Ishikawa (cell line): ENCODE results near the gene MAST4.

Experiments used
- CEBPB ChIP-seq: IDR thresholded peaks from 2 replicates; pipeline ENCODE4 v1.6.1; 2012
- EGR1 ChIP-seq: IDR thresholded peaks from 2 replicates; pipeline ENCODE4 v1.6.1; 2012
- EP300 ChIP-seq: IDR thresholded peaks from 2 replicates; pipeline ENCODE4 v1.6.1; 2012; ENCODE audit warnings: borderline replicate concordance
- FOXM1 ChIP-seq: IDR thresholded peaks from 2 replicates; pipeline ENCODE4 v1.6.1; 2012; ENCODE audit warnings: low read depth, borderline replicate concordance
- NFIC ChIP-seq: IDR thresholded peaks from 2 replicates; pipeline ENCODE4 v1.6.1; 2012
- RAD21 ChIP-seq: IDR thresholded peaks from 2 replicates; pipeline ENCODE4 v1.6.1; 2012; ENCODE audit warnings: low read depth
- TAF1 ChIP-seq: IDR thresholded peaks from 2 replicates; pipeline ENCODE4 v1.6.1; 2012; ENCODE audit warnings: low read depth, mild to moderate bottlenecking
- TCF12 ChIP-seq: IDR thresholded peaks from 2 replicates; pipeline ENCODE4 v1.6.1; 2012; ENCODE audit warnings: low read depth
- TEAD4 ChIP-seq: IDR thresholded peaks from 2 replicates; pipeline ENCODE4 v1.6.1; 2012
- YY1 ChIP-seq: IDR thresholded peaks from 2 replicates; pipeline ENCODE4 v1.6.1; 2012; ENCODE audit warnings: low read depth
- ZBTB7A ChIP-seq: IDR thresholded peaks from 2 replicates; pipeline ENCODE4 v1.6.1; 2012; ENCODE audit warnings: low read depth
- TF ChIP-seq, protein P1 (sequence below): IDR thresholded peaks from 2 replicates; pipeline ENCODE4 v1.6.1; 2012
- TF ChIP-seq, protein P2 (sequence below): IDR thresholded peaks from 2 replicates; pipeline ENCODE4 v1.6.1; 2012; ENCODE audit warnings: low read depth, mild to moderate bottlenecking
- TF ChIP-seq, protein P3 (sequence below): IDR thresholded peaks from 2 replicates; pipeline ENCODE4 v1.6.1; 2012

MAST4 gene

DNA sequence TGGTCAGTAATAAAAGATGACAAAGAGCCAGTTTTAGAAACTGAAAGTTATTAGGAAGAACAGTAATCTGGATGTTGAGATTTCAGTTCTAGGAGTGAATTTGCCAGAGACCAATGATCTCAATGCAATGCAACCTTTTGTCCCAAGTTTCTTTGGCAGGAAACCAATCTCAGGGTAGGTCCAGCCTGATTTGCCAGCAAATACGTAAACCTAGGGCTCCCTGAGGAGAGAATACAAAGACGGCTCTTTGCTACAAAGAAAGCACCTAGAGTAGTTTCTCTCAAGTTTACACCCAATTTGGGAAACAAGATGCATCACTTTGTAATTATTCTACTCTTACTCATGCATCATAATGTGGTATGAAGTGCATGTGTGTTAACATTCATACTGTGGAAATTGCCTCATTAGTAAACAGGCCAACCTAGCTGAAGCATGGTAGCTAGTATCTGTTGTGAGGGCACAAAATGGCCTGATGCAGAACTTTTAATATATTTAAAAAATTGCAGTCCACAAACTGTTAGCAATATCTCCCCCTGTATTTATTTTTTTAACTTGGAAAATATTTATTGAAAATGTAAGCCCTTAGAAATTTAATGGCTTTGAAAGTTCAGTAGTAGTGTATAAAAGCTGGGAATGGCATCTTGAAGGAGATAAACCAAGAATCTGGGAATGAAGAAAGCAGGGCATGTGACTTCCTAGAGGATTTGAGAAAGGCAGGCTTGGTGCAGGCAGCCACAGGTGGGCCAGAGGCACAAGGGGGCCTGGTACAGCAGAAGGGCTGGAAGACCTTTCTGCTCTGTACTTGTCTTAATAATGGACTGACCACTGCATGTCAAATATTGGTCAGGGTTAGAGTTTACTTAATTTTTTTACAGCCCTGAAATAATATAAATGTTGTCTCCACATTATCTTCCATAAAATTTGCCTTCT, 59.5 kb downstream of the MAST4 start:
- TF ChIP-seq ZBTB7A: no peak

DNA sequence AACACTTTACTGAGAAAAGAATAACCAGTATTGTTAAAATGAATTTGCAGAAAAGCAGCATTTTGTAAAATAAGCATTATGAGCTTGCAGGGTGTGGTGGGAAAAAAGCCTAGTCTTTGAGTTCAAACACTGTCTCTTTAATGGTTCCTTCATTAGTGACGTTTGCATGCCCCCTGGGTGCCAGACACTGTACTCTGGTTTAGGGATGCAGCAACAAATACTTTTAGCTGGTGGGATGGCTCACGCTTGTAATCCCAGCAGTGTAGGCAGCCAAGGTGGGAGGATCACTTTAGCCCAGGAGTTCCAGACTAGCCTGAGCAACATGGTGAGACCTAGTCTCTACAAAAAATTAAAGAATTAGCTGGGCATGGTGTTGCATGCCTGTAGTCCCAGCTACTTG, 62.3 kb downstream of the MAST4 start:
- TF ChIP-seq TAF1 (no peak), RAD21 (no peak), EP300 (no peak), TCF12 (no peak), TEAD4 (no peak), EGR1 (no peak), ZBTB7A (no peak)
- TF ChIP-seq, protein P1, sequence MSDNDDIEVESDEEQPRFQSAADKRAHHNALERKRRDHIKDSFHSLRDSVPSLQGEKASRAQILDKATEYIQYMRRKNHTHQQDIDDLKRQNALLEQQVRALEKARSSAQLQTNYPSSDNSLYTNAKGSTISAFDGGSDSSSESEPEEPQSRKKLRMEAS: no peak
- TF ChIP-seq, protein P2, sequence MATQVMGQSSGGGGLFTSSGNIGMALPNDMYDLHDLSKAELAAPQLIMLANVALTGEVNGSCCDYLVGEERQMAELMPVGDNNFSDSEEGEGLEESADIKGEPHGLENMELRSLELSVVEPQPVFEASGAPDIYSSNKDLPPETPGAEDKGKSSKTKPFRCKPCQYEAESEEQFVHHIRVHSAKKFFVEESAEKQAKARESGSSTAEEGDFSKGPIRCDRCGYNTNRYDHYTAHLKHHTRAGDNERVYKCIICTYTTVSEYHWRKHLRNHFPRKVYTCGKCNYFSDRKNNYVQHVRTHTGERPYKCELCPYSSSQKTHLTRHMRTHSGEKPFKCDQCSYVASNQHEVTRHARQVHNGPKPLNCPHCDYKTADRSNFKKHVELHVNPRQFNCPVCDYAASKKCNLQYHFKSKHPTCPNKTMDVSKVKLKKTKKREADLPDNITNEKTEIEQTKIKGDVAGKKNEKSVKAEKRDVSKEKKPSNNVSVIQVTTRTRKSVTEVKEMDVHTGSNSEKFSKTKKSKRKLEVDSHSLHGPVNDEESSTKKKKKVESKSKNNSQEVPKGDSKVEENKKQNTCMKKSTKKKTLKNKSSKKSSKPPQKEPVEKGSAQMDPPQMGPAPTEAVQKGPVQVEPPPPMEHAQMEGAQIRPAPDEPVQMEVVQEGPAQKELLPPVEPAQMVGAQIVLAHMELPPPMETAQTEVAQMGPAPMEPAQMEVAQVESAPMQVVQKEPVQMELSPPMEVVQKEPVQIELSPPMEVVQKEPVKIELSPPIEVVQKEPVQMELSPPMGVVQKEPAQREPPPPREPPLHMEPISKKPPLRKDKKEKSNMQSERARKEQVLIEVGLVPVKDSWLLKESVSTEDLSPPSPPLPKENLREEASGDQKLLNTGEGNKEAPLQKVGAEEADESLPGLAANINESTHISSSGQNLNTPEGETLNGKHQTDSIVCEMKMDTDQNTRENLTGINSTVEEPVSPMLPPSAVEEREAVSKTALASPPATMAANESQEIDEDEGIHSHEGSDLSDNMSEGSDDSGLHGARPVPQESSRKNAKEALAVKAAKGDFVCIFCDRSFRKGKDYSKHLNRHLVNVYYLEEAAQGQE: no peak
- TF ChIP-seq, protein P3, sequence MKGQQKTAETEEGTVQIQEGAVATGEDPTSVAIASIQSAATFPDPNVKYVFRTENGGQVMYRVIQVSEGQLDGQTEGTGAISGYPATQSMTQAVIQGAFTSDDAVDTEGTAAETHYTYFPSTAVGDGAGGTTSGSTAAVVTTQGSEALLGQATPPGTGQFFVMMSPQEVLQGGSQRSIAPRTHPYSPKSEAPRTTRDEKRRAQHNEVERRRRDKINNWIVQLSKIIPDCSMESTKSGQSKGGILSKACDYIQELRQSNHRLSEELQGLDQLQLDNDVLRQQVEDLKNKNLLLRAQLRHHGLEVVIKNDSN: no peak

DNA sequence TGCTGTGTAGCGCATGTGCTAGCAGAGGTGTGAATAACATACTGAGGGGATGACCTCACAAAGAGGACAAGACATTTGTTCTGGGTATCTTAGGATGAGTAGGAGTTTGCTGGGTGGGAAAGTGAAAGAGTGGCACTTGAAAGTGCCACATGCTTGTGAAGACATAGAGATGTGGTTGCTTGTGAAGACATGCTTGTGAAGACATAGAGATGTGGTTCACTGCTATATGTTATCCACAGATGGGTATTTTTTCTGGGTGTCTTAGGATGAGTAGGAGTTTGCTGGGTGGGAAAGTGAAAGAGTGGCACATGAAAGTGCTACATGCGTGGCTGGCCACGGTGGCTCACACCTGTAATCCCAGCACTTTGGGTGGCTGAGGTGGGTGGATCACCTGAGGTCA, 63.6 kb downstream of the MAST4 start:
- TF ChIP-seq, protein P3: no peak
- TF ChIP-seq TAF1 (no peak), ZBTB7A (no peak), FOXM1 (no peak), EGR1 (no peak), RAD21 (no peak), CEBPB (no peak), NFIC (no peak), YY1 (no peak), EP300 (no peak)
- TF ChIP-seq, protein P1: no peak
- TF ChIP-seq, protein P2: no peak

DNA sequence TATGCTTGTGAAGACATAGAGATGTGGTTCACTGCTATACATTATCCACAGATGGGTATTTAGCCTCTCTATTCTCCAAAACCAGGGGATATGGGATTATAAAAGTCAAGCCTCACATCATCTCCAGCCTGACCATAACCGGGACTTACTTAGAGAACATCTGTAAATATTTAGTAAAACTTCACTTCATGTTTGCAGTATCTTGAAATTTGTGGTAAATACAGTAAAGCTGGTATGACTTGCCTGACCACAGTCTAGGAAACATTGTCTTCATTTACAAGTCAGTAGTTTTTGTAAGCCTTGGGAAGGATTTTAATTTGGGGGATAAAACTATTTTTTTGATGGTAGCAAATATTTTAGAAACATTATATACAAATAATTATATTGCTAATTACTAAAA, 64.2 kb downstream of the MAST4 start:
- TF ChIP-seq CEBPB: no peak
- no peak for TF ChIP-seq EP300
- TF ChIP-seq YY1: no peak
- TF ChIP-seq, protein P2: no peak
- TF ChIP-seq RAD21: no peak
- TF ChIP-seq TCF12: no peak

DNA sequence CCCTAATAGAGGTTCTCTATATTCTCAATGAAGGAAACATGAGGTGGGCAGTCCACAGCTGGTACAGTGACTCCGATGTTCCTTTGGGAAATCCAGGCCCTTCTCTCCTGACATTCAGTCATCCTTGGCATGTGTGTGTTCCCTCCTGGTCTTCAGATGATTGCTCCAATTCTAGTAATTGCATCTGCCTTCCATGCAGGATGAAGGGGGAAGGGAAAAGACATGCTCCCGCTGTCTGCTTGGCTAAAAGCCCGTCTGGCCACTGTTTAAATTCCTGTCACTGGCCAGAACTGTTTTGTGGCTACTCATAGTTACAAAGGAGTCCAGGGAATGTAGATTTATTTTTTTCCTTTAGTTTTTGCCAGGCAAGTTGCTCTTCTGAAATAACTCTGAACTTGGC, 65.0 kb downstream of the MAST4 start:
- no peak for TF ChIP-seq TAF1
- TF ChIP-seq, protein P3: no peak
- no peak for TF ChIP-seq YY1
- no peak for TF ChIP-seq TEAD4
